B cell (primary cell): ENCODE measurements around the gene PPT2. TPM values are rescaled to one million over a fixed set of nuclear protein-coding genes. Genes with fewer than 3 reads are reported as not detected.

Source experiments
- ATAC-seq: fragments of 200-7000 bp; cut with Tn5 transposase; one replicate; pipeline ENCODE4 v1.10.0; 2021; ENCODE audit warnings: low read depth, mild to moderate bottlenecking, moderate number of reproducible peaks, moderate library complexity
- CTCF ChIA-PET: fragments of 350-600 bp; sonication (Branson Sonifier 250); formaldehyde crosslinking; loops from one replicate; lab custom pipeline; 2021; ENCODE audit warnings: antibody characterized with exemption, inconsistent platforms; lab: Charles Lee
- POLR2A ChIA-PET: fragments of 350-600 bp; sonication (Branson Sonifier 250); formaldehyde crosslinking; loops from one replicate; lab custom pipeline; 2021; ENCODE audit warnings: antibody characterized with exemption; lab: Charles Lee
- DNase-seq: peaks from one replicate; pipeline ENCODE4 v3.0.0; 2013
- H2AFZ ChIP-seq: 2 replicates; pipeline ENCODE4 v1.6.1; 2012; ENCODE audit warnings: mild to moderate bottlenecking, low read depth, low read length; ENCODE audit not compliant: insufficient read depth, poor library complexity, severe bottlenecking
- H3K27ac ChIP-seq, 2 donors: 1 replicate in 1 of 2; 2 replicates in 1 of 2; pipeline ENCODE4 v1.5.1; 2012 to 2013; ENCODE audit warnings: low read length in 2 of 2, mild to moderate bottlenecking in 2 of 2, moderate library complexity in 1 of 2
- H3K27me3 ChIP-seq, 4 experiments: fragments of 200-600 bp in 1 of 4; sonication (generic) in 1 of 4; replicated peaks in 1 of 4; 1 replicate in 2 of 4; 2 replicates in 2 of 4; pipeline versions ENCODE4 v1.6.1 to v1.7.0; 2013 to 2016; ENCODE audit warnings: low read length in 3 of 4, mild to moderate bottlenecking in 2 of 4, mixed read lengths in 1 of 4, moderate library complexity in 1 of 4; ENCODE audit not compliant: insufficient read depth in 4 of 4, control insufficient read depth in 3 of 4; ENCODE audit errors: control extremely low read depth in 1 of 4
- H3K36me3 ChIP-seq, 2 experiments: replicated peaks in 1 of 2; 1 replicate in 1 of 2; 2 replicates in 1 of 2; pipeline versions ENCODE4 v1.6.1 to v1.7.1; 2013; ENCODE audit warnings: low read length in 1 of 2; ENCODE audit not compliant: insufficient read depth in 2 of 2, control insufficient read depth in 1 of 2; ENCODE audit errors: control extremely low read depth in 1 of 2, extremely low read depth in 1 of 2
- H3K4me1 ChIP-seq, 2 donors: fragments of 200-600 bp in 1 of 2; sonication (generic) in 1 of 2; 1 replicate in 1 of 2; 2 replicates in 1 of 2; pipeline versions ENCODE4 v1.5.1 to v1.6.1; 2013 to 2017; ENCODE audit warnings: low read length in 2 of 2; ENCODE audit not compliant: control insufficient read depth in 2 of 2, insufficient read depth in 2 of 2
- H3K4me2 ChIP-seq: replicated peaks from 2 replicates; pipeline ENCODE3; 2012; ENCODE audit warnings: mild to moderate bottlenecking, low read depth, low read length; ENCODE audit not compliant: poor library complexity, severe bottlenecking
- H3K4me3 ChIP-seq, 5 experiments: fragments of 200-600 bp in 1 of 5; sonication (generic) in 1 of 5; 1 replicate in 3 of 5; 2 replicates in 2 of 5; pipeline versions ENCODE4 v1.5.1 to v1.7.0; 2011 to 2016; ENCODE audit warnings: low read length in 4 of 5, mild to moderate bottlenecking in 4 of 5, low read depth in 2 of 5, control low read depth in 1 of 5, moderate library complexity in 1 of 5; ENCODE audit not compliant: insufficient read depth in 1 of 5; ENCODE audit errors: control extremely low read depth in 1 of 5, extremely low read depth in 1 of 5
- H3K79me2 ChIP-seq: fragments of 200-600 bp; sonication (generic); one replicate; pipeline ENCODE4 v1.6.0; 2016; ENCODE audit warnings: low read length; ENCODE audit not compliant: control insufficient read depth, insufficient read depth
- H3K9ac ChIP-seq: fragments of 200-600 bp; sonication (generic); 2 replicates; pipeline ENCODE4 v1.6.1; 2017; ENCODE audit warnings: mild to moderate bottlenecking, low read length, moderate library complexity
- H3K9me3 ChIP-seq, 3 donors: one replicate each; pipeline versions ENCODE4 v1.6.1 to v1.7.1; 2013; ENCODE audit warnings: low read length in 2 of 3; ENCODE audit not compliant: control insufficient read depth in 2 of 3, insufficient read depth in 1 of 3; ENCODE audit errors: control extremely low read depth in 1 of 3
- H4K20me1 ChIP-seq: 2 replicates; pipeline ENCODE4 v1.6.0; 2012; ENCODE audit warnings: mild to moderate bottlenecking, low read length; ENCODE audit not compliant: insufficient read depth, control insufficient read depth, poor library complexity, severe bottlenecking
- H3K27ac Mint-ChIP-seq: one replicate; pipeline ENCODE4 v1.8.0; 2021; ENCODE audit warnings: mixed read lengths
- H3K27me3 Mint-ChIP-seq: one replicate; pipeline ENCODE4 v1.8.0; 2021; ENCODE audit warnings: mixed read lengths
- H3K4me1 Mint-ChIP-seq: one replicate; pipeline ENCODE4 v1.8.0; 2021; ENCODE audit warnings: mixed read lengths
- H3K4me3 Mint-ChIP-seq: one replicate; pipeline ENCODE4 v1.8.0; 2021; ENCODE audit warnings: mixed read lengths
- H3K9me3 Mint-ChIP-seq: one replicate; pipeline ENCODE4 v1.8.0; 2022; ENCODE audit warnings: mixed read lengths; ENCODE audit not compliant: insufficient read depth
- CTCF ChIP-seq: fragments of 200-600 bp; IDR thresholded peaks from one replicate; pipeline ENCODE4 v1.8.0; 2022; ENCODE audit warnings: antibody characterized with exemption, mild to moderate bottlenecking
- EZH2 ChIP-seq: IDR thresholded peaks from 2 replicates; pipeline ENCODE4 v1.6.1; 2012; ENCODE audit warnings: borderline replicate concordance, low read depth, mild to moderate bottlenecking, moderate library complexity, low read length; ENCODE audit not compliant: insufficient read depth, poor library complexity, severe bottlenecking
- WGBS: methylation state at CpG from one replicate; pipeline ENCODE4 v1.1.5; 2013; ENCODE audit warnings: missing lambda C conversion rate; ENCODE audit not compliant: insufficient coverage; 5-methylcytosine and 5-hydroxymethylcytosine counted together
- intact Hi-C: fragments of 100-400 bp; cut with micrococcal nuclease; formaldehyde crosslinking; loops from one replicate; pipeline ENCODE4 v1.10.0; 2022
- polyA plus RNA-seq: library from polyadenylated mRNA; depleted of rRNA; stranded (reverse); fragments of >200 nt; gene quantifications from 2 replicates; pipeline ENCODE4 v1.2.3, GENCODE V29; 2012
- total RNA-seq, 2 donors: library from RNA; stranded (reverse); fragments of 120-200 nt in 1 of 2; gene quantifications; 1 replicate in 1 of 2; 2 replicates in 1 of 2; pipeline versions ENCODE4 v1.2.3 to v1.2.4, GENCODE V29; 2013 to 2022

PPT2 gene
- total and polyA plus RNA-seq, 2 donors (not counting 1 experiment from before 2014, with no cell fraction given), result 1.2 to 4.2 TPM

- DNase-seq (no peak), ATAC-seq (no peak)
- Histone ChIP-seq H4K20me1 (peaks cover 18% of the 10 kb centered on the region), H3K27me3 (no peaks in the 10 kb centered on the region), H3K9me3 (peaks cover 0 to 2% (median 0%) of the 10 kb centered on the region in 3 donors), H3K4me2 (peak overlapping the region; percentile 86), H3K27ac (peak overlapping the region in 1 of 2 donors; percentile 91), H3K4me3 (peak overlapping the region in 3 of 5 experiments; percentile 85 to 100 (median 100)), H2AFZ (no peak overlapping the region), H3K79me2 (peaks cover 54% of the 10 kb centered on the region), H3K4me1 (peaks cover 26 to 36% of the 10 kb centered on the region in 2 donors), H3K9ac (peak overlapping the region; percentile 92), H3K36me3 (peaks cover 10 to 47% of the 10 kb centered on the region in 2 experiments)
- no peaks in the 10 kb centered on the region for H3K27me3 Mint-ChIP-seq
- WGBS, result 84% methylated on average over 7 of the region's 8 CpGs
- H3K4me1 Mint-ChIP-seq, result peaks cover 48% of the 10 kb centered on the region
- intact Hi-C loops, result loop anchor here (10.0 kb wide), 1 partner anchor 668 kb away; no protein-coding TSS in a partner anchor
- H3K9me3 Mint-ChIP-seq, result no peaks in the 10 kb centered on the region
- POLR2A ChIA-PET, result interaction anchor here (0.6 kb wide), 1 partner anchor 725 kb away, joined by 3 read pairs; no protein-coding TSS in a partner anchor
- CTCF ChIA-PET, result interaction anchor here (0.6 to 4.8 kb wide), 3 partner anchors 9 to 446 kb away, joined by 3 to 40 read pairs (median 10); partner anchors contain the start of gene LY6G5C
- TF ChIP-seq CTCF, result no peak
- H3K4me3 Mint-ChIP-seq, result peak overlapping the region; percentile 98
- H3K27ac Mint-ChIP-seq, result peak overlapping the region; percentile 95
These were observed 27.1 kb upstream of the PPT2 start for GRCh38 chr6:32126880-32127279.

GRCh38 chr6:32127409-32127716 lies 26.6 kb upstream of the PPT2 start:
- Histone ChIP-seq H3K27me3 (no peaks in the 10 kb centered on the region), H3K9me3 (peaks cover 0 to 2% (median 0%) of the 10 kb centered on the region in 3 donors), H3K9ac (peak overlapping the region; percentile 92), H3K4me3 (peak overlapping the region; percentile 82 to 100 (median 99)), H2AFZ (peak overlapping the region; percentile 90), H3K79me2 (peaks cover 50% of the 10 kb centered on the region), H3K27ac (peak overlapping the region in 1 of 2 donors; percentile 91), H3K36me3 (peaks cover 7 to 43% of the 10 kb centered on the region in 2 experiments), H4K20me1 (peaks cover 15% of the 10 kb centered on the region), H3K4me2 (peak overlapping the region; percentile 86), H3K4me1 (peaks cover 26 to 36% of the 10 kb centered on the region in 2 donors)
- intact Hi-C loops, result loop anchor here (10.0 kb wide), 1 partner anchor 667 kb away; no protein-coding TSS in a partner anchor
- no peaks in the 10 kb centered on the region for H3K27me3 Mint-ChIP-seq
- no peak for ATAC-seq
- POLR2A ChIA-PET, result interaction anchor here (0.6 to 2.0 kb wide), 5 partner anchors 65 to 724 kb away, joined by 3 to 15 read pairs (median 6); partner anchors contain the start of genes DXO and GPSM3
- no peak for TF ChIP-seq CTCF
- no peak for TF ChIP-seq EZH2
- peak overlapping the region; percentile 95 for H3K27ac Mint-ChIP-seq
- H3K4me1 Mint-ChIP-seq, result peaks cover 48% of the 10 kb centered on the region
- no peaks in the 10 kb centered on the region for H3K9me3 Mint-ChIP-seq
- CTCF ChIA-PET, result interaction anchor here (0.6 to 4.8 kb wide), 4 partner anchors 9 to 446 kb away, joined by 3 to 40 read pairs (median 6); partner anchors contain the start of gene LY6G5C
- 8% methylated on average over 7 of the region's 9 CpGs for WGBS
- peak overlapping the region; percentile 98 for H3K4me3 Mint-ChIP-seq
- DNase-seq, result peak; percentile 39
